NCI-H460 (cell line): ENCODE measurements around the gene SNX30. TPM values are rescaled to one million over a fixed set of nuclear protein-coding genes. Genes with fewer than 3 reads are reported as not detected.

Source experiments
- DNase-seq: peaks from one replicate; pipeline ENCODE4 v3.0.0-alpha.2; 2016; ENCODE audit warnings: low read depth; ENCODE audit errors: extremely low read depth
- total RNA-seq: library from RNA; depleted of rRNA; stranded (reverse); fragments of >200 nt; shearing (Covaris generic); gene quantifications from 2 replicates; pipeline ENCODE4 v1.2.3, GENCODE V29; 2014

SNX30 gene
- total RNA-seq, 1 experiment from 2014 or later = 8.2 TPM

- DNase-seq = no peak
Observed at GRCh38 chr9:112777914-112778313, 27.4 kb downstream of the SNX30 start.

GRCh38 chr9:112780450-112781036 is 30.0 kb downstream of the SNX30 start:
- no peak for DNase-seq

- no peak for DNase-seq
Observed at GRCh38 chr9:112782218-112782617, 31.7 kb downstream of the SNX30 start.

GRCh38 chr9:112783551-112783954 is 33.0 kb downstream of the SNX30 start:
- DNase-seq = no peak

GRCh38 chr9:112784020-112784785 is 33.6 kb downstream of the SNX30 start:
- no peak for DNase-seq

- DNase-seq = no peak
Observed at GRCh38 chr9:112785986-112786385, 35.4 kb downstream of the SNX30 start.

GRCh38 chr9:112786829-112787520 is 36.4 kb downstream of the SNX30 start:
- DNase-seq = no peak

- no peak for DNase-seq
Observed at GRCh38 chr9:112787978-112788377, 37.4 kb downstream of the SNX30 start.

- DNase-seq = no peak
Observed at GRCh38 chr9:112789473-112789872, 38.9 kb downstream of the SNX30 start.

GRCh38 chr9:112789891-112790774 is 39.6 kb downstream of the SNX30 start:
- DNase-seq = no peak

GRCh38 chr9:112792670-112793069 is 42.1 kb downstream of the SNX30 start:
- DNase-seq = no peak

GRCh38 chr9:112793213-112793810 is 42.8 kb downstream of the SNX30 start:
- peak; percentile 57 for DNase-seq

- no peak for DNase-seq
Observed at GRCh38 chr9:112794731-112795130, 44.2 kb downstream of the SNX30 start.

- DNase-seq = no peak
Observed at GRCh38 chr9:112795921-112796320, 45.4 kb downstream of the SNX30 start.

- no peak for DNase-seq
Observed at GRCh38 chr9:112796485-112796884, 45.9 kb downstream of the SNX30 start.

- no peak for DNase-seq
Observed at GRCh38 chr9:112809351-112809848, 58.8 kb downstream of the SNX30 start.

- no peak for DNase-seq
Observed at GRCh38 chr9:112809906-112810305, 59.3 kb downstream of the SNX30 start.

- no peak for DNase-seq
Observed at GRCh38 chr9:112810696-112811490, 60.3 kb downstream of the SNX30 start.

- no peak for DNase-seq
Observed at GRCh38 chr9:112811518-112811917, 61.0 kb downstream of the SNX30 start.
